ENCODE measurements around the gene PRKN.
"Not testable (repeated sequence)": the region's sequence is repeated elsewhere in the genome, so short reads cannot be mapped to it uniquely, and the experiment has no call there.

PRKN gene

DNA sequence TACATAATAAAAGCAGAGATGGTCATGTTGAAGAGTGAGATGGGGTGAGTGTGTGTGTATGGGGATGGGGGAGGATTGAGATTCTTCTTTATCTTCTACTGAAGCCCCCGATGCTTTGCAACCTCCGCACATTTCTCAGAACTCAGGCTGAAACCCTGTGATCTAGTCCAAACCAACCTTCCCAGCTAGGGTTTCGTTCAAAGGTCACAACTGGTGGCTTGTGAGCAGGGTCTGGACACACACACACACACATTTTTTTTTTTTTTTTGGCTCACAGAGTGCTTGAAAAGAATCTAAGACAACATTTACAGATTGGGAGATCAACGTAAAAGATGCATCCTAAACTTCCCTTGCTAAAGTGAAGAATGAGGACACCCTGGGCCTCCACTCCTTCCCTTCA lies 1228.7 kb downstream of the PRKN start:
- DNase-seq = no peak

DNA sequence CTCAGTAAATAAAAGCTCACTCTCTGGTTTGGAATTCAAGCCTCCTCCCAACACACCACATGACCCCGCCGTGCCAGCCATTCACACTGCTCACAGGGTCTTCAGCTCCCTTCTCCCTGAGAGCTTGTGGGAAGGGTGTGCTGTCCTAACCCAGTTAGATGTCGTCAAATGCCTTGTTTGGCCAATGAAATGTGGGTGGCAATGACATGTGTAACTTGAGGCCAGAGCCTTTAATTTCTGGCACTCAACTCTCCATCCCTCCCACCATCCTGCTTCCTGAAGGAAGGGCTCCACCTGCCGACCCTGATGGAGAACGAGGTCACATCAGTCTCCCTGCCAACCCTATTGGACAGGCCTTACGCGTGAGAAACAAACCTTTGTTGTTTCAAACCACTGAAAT lies 1229.2 kb downstream of the PRKN start:
- DNase-seq = peak; percentile 78

DNA sequence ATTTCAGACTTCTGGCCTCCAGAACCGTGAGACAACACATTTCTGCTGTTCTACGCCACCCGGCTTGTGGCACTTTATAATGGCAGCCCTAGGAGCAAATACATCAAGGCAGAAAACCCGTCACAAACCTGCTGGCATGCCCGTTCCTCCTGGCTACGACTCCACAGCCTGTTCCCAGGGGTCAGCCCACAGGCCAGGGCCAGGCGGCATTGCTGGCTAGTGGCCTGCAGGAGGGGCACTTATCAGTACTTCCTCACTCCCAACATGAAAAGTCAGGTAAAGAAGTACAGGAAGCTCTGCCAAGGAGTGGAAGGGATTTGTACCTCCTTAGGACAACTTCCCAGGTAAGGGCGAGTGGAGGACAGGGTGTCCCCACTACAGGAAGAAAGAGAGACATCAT lies 1230.6 kb downstream of the PRKN start:
- DNase-seq = no peak

DNA sequence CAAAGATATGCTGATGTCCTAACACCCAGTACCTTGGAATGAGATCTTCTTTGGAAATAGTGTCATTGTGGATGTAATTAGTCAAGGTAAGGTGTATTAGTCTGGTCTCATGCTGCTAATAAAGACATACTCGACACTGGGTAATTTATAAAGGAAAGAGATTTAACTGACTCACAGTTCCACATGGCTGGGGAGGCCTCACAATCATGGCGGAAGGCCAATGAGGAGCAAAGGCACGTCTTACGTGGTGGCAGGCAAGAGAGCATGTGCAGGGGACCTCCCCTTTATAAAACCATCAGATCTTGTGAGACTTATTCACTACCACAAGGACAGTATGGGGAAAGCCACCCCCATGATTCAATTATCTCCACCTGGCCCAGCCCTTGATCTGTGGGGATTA lies 1231.3 kb downstream of the PRKN start:
- not testable (repeated sequence) for DNase-seq

DNA sequence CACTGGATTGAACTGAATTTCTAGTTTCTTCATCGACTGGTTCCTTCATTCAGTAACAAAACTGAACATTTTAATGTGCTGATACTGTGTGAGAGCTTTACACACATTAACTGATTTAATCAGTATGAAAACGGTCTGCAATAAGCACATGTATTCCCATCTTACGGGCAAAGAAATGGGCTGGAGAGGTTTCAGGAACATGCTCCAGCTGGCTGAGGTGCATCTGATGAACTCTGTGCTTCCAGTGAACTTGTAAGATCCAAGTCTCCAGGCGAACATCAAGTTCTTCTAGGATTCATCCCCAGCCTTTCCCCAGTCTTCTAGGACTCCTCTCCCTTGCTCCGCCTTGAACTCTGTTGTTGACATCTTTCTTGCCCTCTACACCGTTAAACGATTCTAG lies 1233.0 kb downstream of the PRKN start:
- no peak for DNase-seq

DNA sequence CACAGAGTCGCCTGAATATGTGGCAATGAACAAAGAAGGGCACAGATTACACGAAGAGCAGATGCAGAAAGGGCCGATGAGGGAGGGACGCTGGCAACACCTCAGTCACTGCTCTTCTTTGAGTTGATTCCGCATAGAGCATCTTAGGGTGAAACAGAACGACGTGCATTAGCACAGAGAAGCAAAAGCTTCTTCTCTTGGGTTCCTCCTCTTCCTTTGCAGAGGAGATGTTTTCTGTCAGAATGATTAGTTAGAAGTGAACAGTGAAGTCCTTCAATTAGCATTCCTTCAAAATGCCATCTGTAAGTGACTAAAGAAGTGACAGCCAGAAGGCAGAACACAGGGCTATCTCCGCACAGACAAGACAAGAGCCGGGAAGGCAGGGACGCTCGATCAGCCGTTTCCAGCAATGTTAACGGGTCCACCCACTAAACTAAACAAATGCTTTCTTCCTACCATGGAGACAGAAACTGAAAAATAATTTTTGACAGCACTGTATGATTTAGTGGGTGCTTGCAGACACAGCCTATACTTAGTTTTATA lies 1233.9 kb downstream of the PRKN start:
- DNase-seq = no peak

DNA sequence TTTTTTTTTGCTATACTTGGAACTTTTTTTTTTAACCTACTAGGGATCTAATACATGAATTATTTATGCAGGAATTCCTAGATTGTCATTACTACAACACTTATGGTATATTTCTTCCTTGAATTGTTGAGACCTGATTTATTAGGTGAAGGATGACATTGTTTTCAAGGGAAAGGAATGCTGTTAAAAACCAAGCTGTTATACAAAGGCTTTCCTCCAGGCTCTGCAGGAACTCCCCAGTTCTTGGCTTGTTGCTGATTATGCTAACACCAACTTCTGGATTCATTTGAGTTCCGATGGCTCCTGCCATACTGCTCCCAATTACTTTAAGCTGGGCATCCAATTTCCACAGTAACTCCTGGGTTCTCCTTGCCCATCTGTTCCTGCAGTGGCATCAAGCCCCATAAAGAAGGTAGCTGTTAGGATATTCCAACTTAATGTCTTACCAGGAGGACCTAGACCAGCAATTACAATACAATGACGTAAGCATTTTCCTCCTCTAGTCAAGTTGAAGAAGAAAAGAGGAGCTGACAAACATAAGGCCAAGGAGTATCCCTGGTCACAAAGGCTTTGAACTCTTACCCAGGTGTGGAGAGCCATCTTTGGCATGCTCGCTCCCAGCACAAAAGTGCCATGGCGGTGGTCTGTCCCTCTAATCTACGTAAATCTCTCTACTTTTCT lies 1237.8 kb downstream of the PRKN start:
- no peak for DNase-seq

DNA sequence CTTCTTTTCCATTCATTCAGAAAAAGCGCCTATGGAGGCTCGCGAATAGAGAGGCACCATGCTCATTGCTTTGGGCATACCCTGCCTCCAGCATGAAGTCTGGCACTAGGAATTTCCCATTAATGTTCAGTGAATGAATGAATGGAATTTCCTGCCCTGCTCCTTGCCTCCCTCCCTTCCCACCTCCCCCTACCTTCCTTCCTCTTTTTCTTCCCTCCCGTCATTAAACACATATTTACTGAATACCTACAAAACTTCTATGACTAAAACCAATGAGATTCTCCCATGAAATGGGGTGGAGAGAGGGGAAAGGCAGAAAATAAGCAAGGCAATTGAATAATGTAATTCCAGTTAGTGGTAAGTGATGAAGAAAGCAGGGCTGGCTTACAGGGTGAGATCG lies 1239.9 kb downstream of the PRKN start:
- no peak for DNase-seq

DNA sequence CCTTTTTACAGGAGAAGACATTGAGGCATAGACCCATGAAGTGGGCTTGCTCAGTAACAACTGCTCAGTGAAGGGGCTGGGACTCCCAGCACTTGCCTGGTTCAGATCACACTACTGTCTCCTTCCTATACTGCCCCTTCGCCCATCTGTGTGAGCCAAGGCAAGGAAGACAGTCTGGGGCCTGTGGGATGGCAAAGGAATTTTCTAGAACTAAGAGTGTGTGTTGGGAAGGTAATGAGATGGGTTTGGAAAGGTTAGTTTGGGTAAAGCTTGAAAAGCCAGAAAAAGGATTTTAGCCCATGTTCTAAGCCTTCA lies 1240.4 kb downstream of the PRKN start:
- no peak for DNase-seq

DNA sequence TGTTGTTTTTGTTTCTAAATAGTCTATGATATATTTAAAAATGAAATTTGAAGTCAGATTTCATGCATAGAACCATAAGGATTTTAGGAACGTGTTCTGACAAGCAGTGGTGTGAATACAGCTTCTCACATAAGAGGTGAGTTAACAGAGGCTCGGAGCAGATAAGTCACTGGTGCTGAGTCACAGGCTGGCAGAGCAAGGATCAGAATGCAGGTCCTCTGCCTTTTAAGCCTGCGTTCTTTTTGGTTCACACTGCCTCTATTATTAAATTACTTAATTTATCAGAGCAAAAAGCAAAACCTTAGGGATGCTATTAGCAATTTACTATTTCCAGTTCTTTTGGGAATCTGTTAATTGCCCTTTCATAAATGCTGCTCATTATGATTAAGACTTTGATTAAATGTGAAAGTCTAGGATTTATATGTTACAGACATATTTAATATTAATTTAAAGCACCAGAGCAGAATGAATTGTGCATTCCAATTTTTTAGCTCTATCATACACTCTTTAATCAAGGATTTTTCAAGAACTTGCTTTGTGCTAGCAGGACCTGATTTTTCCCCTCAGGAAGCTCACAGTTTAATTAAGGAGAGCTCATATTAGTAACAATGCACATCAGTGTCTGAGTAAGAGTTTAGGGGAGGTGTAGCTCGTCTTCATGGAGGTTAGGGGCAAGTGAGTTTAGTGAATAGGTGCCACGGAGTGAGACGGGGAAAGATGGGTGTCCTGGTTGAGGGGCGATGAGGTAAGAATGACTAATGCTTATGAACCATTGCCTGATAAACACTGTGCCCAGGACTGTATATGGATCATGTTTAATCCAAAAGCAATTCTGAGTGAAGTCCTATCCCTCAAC lies 1241.0 kb downstream of the PRKN start:
- DNase-seq = peak; percentile 33

DNA sequence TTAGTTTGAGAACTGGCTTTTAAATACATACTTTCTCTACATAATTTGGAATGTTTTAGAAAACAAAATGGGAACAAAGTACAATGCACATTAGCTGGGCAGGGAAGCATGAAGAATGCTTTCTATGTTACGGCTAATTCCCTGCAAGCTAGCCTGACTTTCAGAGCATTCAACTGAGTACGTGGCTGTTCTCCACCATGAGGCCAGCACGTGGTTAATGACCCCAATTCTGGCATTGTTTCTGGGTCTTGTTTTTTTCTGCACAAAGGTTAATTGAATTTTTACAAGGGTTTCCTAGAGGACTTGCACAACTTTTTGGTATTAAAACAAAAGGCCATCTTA lies 1245.1 kb downstream of the PRKN start:
- no peak for DNase-seq

DNA sequence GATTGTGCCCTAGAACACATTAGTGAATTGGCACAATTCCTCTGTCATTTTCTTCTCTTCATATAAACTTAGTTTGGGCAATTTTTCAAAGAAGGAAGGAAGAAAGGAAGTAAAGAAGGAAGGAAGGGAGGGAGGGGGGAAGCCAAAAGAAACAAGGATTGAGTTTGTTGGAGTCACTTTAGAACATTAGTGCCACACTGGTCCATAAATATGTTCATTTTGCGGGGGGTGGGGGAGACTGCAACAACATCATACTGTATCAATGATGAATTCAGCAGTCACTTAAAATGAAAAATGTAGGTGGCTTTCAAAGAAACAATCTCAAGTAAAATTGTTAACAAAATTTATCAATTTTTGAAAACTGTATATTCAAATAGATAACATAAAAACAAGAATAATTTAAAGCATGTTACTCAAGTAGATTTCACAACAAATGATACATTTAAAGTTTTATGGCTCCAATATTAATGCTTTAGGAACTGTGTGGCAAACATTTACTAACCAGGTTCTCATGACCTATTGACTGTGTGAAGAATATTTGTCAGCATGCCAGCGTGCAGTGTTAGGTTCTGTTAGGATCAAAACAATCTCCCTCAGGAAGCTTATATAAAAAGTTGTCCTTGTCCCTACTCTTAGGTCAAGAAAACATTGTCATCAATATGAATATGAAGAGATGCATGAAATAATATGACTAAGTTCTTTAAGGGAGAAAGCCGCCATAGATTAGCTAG lies 1245.6 kb downstream of the PRKN start:
- DNase-seq = no peak

DNA sequence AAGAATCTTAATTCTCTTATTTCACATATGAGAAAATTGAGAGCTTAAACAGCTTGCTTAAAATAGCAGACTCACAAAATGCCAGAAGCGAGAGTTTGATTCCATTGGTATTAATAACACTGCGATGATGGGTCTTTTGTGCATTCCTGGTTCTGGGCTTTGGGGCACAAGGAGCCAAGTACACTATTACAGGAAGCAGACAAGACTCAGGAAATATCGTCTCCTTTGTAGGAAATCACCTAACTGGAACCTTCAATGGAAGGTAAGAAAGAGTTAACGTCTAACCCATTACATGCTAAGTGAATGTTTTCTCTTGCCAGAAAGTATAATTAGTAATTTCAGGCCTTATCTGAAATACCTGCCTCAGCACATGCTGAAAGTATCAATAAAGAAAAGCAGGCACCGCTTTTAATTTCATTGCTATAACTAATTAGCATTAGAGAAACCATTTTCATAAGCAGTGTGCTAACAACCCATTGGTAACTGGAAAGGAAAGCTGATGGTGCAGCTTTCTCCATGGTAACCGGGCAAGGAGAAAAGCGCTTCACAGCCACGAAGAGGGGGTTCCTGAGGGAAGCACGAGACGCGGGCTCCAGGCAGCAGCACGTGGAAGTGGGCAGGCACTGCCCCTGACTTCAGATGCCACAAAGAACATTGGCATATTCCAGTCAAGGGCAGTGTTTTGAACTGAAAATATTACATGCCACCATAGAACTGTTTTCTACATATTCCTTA lies 1247.0 kb downstream of the PRKN start:
- DNase-seq = no peak

DNA sequence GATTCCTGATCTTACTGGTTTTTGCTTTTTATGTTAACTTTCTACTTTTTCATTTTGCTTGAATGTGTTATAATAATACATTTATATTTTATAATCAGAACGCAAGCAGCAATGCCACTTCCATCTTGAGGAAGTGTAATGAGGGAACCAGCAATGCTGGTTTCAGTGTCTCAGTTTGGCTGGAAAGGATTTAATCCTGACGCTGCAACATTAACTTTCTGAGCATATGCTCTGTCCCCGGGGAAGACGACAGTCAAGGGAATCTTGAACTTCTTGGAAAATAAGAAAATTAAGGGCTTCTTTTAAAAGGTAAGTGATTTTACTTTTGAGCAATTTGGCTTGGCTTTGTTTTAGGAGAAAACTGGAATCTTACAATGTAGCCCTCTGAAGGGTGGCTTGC lies 1248.2 kb downstream of the PRKN start:
- no peak for DNase-seq

DNA sequence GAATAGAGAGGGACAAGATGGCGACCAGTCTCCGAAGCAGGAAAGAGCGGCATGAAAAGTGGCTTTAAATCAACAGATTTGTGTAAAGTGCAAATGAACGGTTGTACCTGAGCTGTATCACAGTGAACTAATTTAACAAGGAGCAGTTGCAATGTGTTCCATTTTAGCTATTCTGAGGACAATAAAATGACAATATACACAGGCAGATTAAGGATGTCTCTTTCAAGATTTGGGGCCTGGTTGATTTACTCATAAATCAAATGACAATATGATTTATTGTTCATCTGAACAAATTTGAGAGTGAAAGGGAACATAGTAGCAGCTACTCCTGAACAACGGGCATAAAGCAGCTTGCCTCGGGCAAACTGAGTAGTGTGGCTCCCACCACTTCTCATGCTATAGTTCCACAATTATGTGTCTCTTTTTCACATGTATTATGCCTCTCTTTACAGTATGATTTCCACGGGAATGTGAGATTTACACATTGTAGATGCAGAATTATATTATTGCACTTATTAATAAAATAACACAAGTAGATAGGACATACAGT lies 1249.6 kb downstream of the PRKN start:
- DNase-seq = peak; percentile 14

DNA sequence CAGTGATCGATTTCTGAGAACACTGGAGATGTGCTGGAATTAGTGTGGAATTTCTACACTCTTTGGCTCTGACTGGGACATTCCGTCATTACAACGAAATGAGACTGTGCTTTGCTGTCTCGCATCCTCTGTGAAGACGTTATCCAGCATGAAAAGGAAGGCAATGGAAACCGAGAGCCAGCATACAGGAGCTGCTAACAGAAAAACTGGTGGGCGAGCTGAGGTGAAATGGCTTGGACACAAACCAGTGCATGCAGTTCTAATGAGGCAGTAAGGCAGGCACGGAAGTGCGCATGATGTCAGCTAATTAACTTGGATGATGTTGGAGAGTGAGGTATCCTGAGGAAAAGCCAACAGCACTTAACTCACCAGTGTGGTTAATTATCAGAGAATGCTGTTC lies 1250.9 kb downstream of the PRKN start:
- DNase-seq = peak; percentile 17

DNA sequence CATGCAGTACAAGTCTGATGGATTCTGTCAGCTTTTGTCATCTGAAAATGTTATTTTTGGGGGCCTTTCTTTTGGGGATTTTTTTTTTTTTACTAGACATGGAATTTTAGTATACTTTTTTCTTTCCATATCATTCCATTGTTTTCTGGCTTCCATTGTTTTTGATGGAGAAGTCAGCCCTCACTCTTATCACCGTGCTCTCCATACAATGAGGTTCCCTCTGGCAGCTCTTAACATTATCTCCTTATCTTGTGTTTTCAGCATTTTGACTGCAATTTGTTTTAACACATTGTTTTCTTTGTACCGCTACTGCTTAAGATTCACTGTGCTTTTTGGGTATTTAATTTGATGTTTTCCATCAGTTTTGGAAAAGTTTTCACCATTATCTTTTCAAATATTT lies 1262.2 kb downstream of the PRKN start:
- DNase-seq = no peak

DNA sequence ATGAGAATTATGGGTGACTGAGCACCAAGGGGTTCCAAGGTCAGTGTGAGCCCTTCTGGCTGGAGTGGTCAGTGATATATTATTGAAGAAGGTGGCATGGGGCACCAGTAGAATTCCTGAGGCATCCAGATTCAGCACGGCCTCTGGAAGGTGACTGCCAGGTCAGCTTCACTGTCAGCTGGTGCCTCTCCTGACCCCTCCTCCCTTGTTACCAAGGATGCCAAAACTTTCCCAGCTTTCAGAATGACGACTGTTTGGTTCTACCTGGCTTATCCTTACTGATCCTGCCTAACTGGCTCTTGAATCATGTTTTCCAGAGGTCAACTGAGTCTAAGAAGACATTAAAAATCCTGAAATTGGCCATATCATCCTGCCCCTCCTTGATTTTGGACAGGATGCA lies 1264.5 kb downstream of the PRKN start:
- DNase-seq = no peak

DNA sequence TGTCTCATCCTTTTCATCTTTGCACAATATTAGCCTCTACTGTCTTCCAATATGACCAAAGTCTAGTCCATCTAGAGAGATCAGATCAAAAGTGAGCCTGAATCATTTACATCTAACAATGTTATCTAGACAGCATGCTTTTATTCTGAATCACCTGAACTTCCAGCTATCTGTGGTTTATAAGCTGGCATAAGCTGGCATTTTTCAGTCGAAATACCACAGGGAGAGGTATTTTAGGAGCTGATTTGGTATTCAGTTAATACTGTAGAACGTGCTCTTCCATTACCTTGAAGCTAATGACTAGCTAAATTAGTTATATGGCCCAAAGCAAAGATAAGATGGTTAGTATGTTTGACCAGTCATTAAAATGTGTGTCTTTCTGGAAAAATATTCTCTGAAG lies 1265.4 kb downstream of the PRKN start:
- no peak for DNase-seq

DNA sequence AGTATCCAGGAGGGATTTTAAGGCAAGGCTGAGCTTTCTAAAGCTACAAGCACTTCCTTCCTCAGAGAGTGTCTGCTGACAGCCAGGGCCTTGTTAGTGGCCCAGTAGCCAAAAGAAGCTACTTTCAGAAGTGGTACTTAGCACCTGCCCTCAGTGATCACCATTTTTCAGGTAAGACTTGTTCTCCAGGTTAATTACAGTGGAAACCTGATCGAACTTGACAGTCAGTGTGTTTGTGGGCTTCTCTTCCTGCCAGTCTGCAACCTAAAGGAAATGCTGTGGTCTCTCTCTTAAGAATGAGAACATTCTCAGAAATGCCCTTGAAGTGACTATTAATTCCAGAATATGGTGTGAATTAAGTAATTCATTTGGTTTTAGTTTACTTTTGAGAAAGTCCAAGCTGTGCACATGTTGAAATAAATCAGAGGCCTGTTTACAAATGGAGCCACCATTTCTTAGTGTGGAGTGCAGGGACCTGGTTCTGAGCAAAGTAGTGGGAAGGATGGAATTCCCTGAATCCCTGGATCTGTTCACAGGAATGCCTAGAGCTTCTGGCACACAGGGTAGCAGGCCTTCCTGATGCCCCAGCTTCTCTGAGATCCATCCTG lies 1268.5 kb downstream of the PRKN start:
- DNase-seq = peak; percentile 59

DNA sequence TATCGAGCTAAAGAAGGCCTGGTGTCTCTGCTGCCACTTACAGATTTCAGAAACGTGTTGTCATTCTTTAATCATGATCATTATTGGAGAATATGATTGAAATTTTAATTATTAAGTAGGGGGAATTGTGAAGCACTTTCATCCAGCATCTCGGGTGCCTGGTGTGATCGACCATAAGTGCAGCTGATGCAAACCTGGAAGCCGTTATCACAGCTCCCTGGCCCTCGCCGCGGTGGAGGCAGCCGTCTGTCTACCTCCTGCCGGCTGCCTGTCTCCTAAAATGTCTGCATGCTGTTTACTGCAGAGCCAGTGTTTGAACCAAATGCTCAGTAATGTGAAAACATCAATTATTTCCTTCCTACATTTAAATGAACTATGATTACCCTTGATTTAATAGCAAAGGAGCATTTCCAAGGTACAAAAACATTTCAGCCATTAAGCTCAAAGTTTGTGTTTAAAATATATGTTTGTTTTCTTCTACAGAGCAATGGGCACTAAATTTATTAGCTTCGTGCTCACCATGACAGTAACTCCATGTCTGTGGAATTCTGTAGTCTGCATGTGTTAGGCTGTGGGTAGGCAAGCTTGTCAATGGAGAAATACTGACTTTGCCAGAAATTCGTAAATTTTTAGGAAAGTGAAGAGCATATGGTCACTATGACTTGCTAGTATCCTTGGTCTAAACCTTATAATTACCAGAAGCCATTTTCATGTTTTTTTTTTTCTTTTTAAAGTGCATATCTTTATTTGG lies 1269.2 kb downstream of the PRKN start:
- peak; percentile 83 for DNase-seq

DNA sequence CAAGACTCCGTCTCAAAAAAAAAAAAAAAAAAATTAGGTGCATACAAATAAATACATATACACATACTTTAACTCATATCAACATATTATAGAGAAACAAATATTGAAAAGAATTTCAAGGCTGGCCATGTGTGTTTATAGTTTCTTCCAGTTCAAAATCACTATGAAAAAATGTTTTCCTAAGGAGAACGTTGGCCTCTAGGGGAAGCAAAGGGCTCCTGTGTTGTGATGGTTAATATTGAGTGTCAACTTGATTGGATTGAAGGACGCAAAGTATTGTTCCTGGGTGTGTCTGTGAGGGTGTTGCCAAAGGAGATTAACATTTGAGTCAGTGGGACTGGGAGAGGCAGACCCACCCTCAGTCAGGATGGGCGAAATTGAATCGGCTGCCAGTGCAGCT lies 1271.7 kb downstream of the PRKN start:
- DNase-seq = no peak

Measured in NCI-H69 (cell line).